Large intestine (tissue), 3 donors: ENCODE measurements around the gene BPNT1. TPM values are rescaled to one million over a fixed set of nuclear protein-coding genes. Genes with fewer than 3 reads are reported as not detected.
A peak's percentile ranks its signal among the peaks of the same experiment; 100 is the strongest.

Source experiments
- DNase-seq, 2 donors: peaks; one replicate each; pipeline versions ENCODE4 v3.0.0 to v3.0.0-alpha.2; 2013
- H3K27ac ChIP-seq: one replicate; pipeline ENCODE4 v1.5.1; 2013; ENCODE audit warnings: low read length
- H3K27me3 ChIP-seq: 2 replicates; pipeline ENCODE4 v1.6.1; 2013; ENCODE audit warnings: low read length; ENCODE audit not compliant: control insufficient read depth, insufficient read depth
- H3K36me3 ChIP-seq: 2 replicates; pipeline ENCODE4 v1.6.1; 2013; ENCODE audit warnings: low read length; ENCODE audit not compliant: control insufficient read depth, insufficient read depth
- H3K4me1 ChIP-seq: one replicate; pipeline ENCODE4 v1.6.1; 2013; ENCODE audit warnings: low read length; ENCODE audit not compliant: control insufficient read depth, insufficient read depth
- H3K4me3 ChIP-seq: one replicate; pipeline ENCODE4 v1.5.1; 2013; ENCODE audit warnings: low read length
- H3K9me3 ChIP-seq: one replicate; pipeline ENCODE4 v1.6.1; 2013; ENCODE audit warnings: mild to moderate bottlenecking, low read depth, low read length, moderate library complexity; ENCODE audit not compliant: control insufficient read depth
- WGBS: methylation state at CpG from one replicate; pipeline ENCODE4 v1.1.5; 2013; ENCODE audit warnings: low lambda C conversion rate; ENCODE audit not compliant: insufficient coverage; 5-methylcytosine and 5-hydroxymethylcytosine counted together
- polyA plus RNA-seq: library from polyadenylated mRNA; unstranded; fragments of 120-200 nt; gene quantifications from one replicate; pipeline ENCODE4 v1.2.1, GENCODE V29; 2013

Gene BPNT1
- polyA plus RNA-seq, 1 donor, result 41.3 TPM

GRCh38 chr1:220084460-220084859 is 5.1 kb downstream of the BPNT1 start:
- Histone ChIP-seq H3K9me3 (no peaks in the 10 kb centered on the region), H3K4me3 (no peak overlapping the region), H3K36me3 (no peaks in the 10 kb centered on the region), H3K27ac (peak overlapping the region; percentile 80), H3K27me3 (no peaks in the 10 kb centered on the region), H3K4me1 (peaks cover 4% of the 10 kb centered on the region)
- WGBS, result no CpG with 5 or more reads among the region's 1 CpG
- DNase-seq, result peak; percentile 45 to 76

GRCh38 chr1:220077887-220078286 is 11.7 kb downstream of the BPNT1 start:
- 100% methylated on average over 2 of the region's 3 CpGs for WGBS
- Histone ChIP-seq H3K27ac (no peak overlapping the region), H3K4me1 (no peaks in the 10 kb centered on the region), H3K9me3 (no peaks in the 10 kb centered on the region), H3K4me3 (no peak overlapping the region), H3K36me3 (peaks cover 5% of the 10 kb centered on the region), H3K27me3 (no peaks in the 10 kb centered on the region)
- DNase-seq, result no peak

GRCh38 chr1:220076861-220077762 is 12.5 kb downstream of the BPNT1 start:
- H3K4me1 ChIP-seq, result no peaks in the 10 kb centered on the region
- no peak for DNase-seq
- H3K27me3 ChIP-seq, result no peaks in the 10 kb centered on the region
- no peak overlapping the region for H3K4me3 ChIP-seq
- H3K36me3 ChIP-seq, result peaks cover 12% of the 10 kb centered on the region
- no peaks in the 10 kb centered on the region for H3K9me3 ChIP-seq
- no peak overlapping the region for H3K27ac ChIP-seq
- 100% methylated on average over 4 of the region's 4 CpGs for WGBS

- DNase-seq, result no peak
- H3K27me3 ChIP-seq, result no peaks in the 10 kb centered on the region
- WGBS, result no CpG with 5 or more reads among the region's 3 CpGs
- H3K9me3 ChIP-seq, result no peaks in the 10 kb centered on the region
- peaks cover 50% of the 10 kb centered on the region for H3K36me3 ChIP-seq
- H3K27ac ChIP-seq, result no peak overlapping the region
- no peak overlapping the region for H3K4me3 ChIP-seq
- no peaks in the 10 kb centered on the region for H3K4me1 ChIP-seq
These were observed 22.1 kb downstream of the BPNT1 start for GRCh38 chr1:220067269-220068204.

- Histone ChIP-seq H3K9me3 (no peaks in the 10 kb centered on the region), H3K36me3 (peaks cover 45% of the 10 kb centered on the region), H3K27me3 (no peaks in the 10 kb centered on the region), H3K4me3 (no peak overlapping the region), H3K27ac (no peak overlapping the region), H3K4me1 (no peaks in the 10 kb centered on the region)
- DNase-seq, result no peak
- WGBS, result no CpG with 5 or more reads among the region's 6 CpGs
These were observed 27.0 kb downstream of the BPNT1 start for GRCh38 chr1:220062629-220063028.

- H3K27me3 ChIP-seq, result no peaks in the 10 kb centered on the region
- no peaks in the 10 kb centered on the region for H3K9me3 ChIP-seq
- H3K27ac ChIP-seq, result no peak overlapping the region
- WGBS, result 80% methylated on average over 2 of the region's 3 CpGs
- no peak for DNase-seq
- H3K36me3 ChIP-seq, result peaks cover 40% of the 10 kb centered on the region
- no peak overlapping the region for H3K4me3 ChIP-seq
- no peaks in the 10 kb centered on the region for H3K4me1 ChIP-seq
These were observed 28.7 kb downstream of the BPNT1 start for GRCh38 chr1:220060876-220061275.

- Histone ChIP-seq H3K4me3 (no peak overlapping the region), H3K36me3 (peaks cover 15% of the 10 kb centered on the region), H3K9me3 (no peaks in the 10 kb centered on the region), H3K27ac (no peak overlapping the region), H3K27me3 (no peaks in the 10 kb centered on the region), H3K4me1 (no peaks in the 10 kb centered on the region)
- no peak for DNase-seq
- WGBS, result no CpG with 5 or more reads among the region's 1 CpG
These were observed 33.2 kb downstream of the BPNT1 start for GRCh38 chr1:220056374-220056773.

- Histone ChIP-seq H3K27me3 (no peaks in the 10 kb centered on the region), H3K4me1 (peaks cover 10% of the 10 kb centered on the region), H3K27ac (peak within 1 kb of the TSS; percentile 94), H3K4me3 (peak within 1 kb of the TSS; percentile 99), H3K9me3 (no peaks in the 10 kb centered on the region), H3K36me3 (no peaks in the 10 kb centered on the region)
- DNase-seq, result peak; percentile 99
- 0% methylated on average over 6 of the region's 71 CpGs for WGBS
These were observed 43.3 kb downstream of the BPNT1 start, which contains the start of gene EPRS1 for GRCh38 chr1:220046052-220046930. EPRS1 (minus strand) TSS chr1:220046505; CDS start chr1:220046388, 117 bp downstream.

GRCh38 chr1:220045356-220046051 is 44.1 kb downstream of the BPNT1 start:
- Histone ChIP-seq H3K36me3 (peaks cover 2% of the 10 kb centered on the region), H3K27ac (peak overlapping the region; percentile 94), H3K9me3 (no peaks in the 10 kb centered on the region), H3K4me1 (peaks cover 10% of the 10 kb centered on the region), H3K4me3 (peak overlapping the region; percentile 99), H3K27me3 (no peaks in the 10 kb centered on the region)
- WGBS, result 23% methylated on average over 4 of the region's 17 CpGs
- no peak for DNase-seq
